HepG2 (cell line): ENCODE data around the gene EGLN2. TPM values are rescaled to one million over a fixed set of nuclear protein-coding genes. Genes with fewer than 3 reads are reported as not detected.

Source experiments
- ATRX ChIP-seq: sonication (generic); formaldehyde crosslinking; IDR thresholded peaks from 2 replicates; pipeline ENCODE4 v1.4.0; 2020; ENCODE audit warnings: missing genetic modification reagents, borderline replicate concordance
- JUND ChIP-seq: sonication (generic); formaldehyde crosslinking; IDR thresholded peaks from 2 replicates; pipeline ENCODE4 v1.8.0; 2022; ENCODE audit warnings: mild to moderate bottlenecking, missing genetic modification reagents
- KDM2A ChIP-seq: sonication (generic); formaldehyde crosslinking; IDR thresholded peaks from 2 replicates; pipeline ENCODE4 v1.4.0; 2020; ENCODE audit warnings: low read depth, missing genetic modification reagents, borderline replicate concordance
- PHB2 ChIP-seq: fragments of 450-650 bp; IDR thresholded peaks from 2 replicates; pipeline ENCODE4 v1.6.1; 2018; ENCODE audit not compliant: partially characterized antibody
- PPARG ChIP-seq: conservative IDR thresholded peaks from 2 replicates; pipeline ENCODE4 v1.6.1; 2016; ENCODE audit warnings: missing biosample characterization, missing genetic modification reagents
- RBFOX2 ChIP-seq: fragments of 200-400 bp; formaldehyde crosslinking; IDR thresholded peaks from 2 replicates; pipeline ENCODE4 v1.6.1; 2017; ENCODE audit warnings: low read depth, mild to moderate bottlenecking, low read length
- TOE1 ChIP-seq: sonication (generic); formaldehyde crosslinking; IDR thresholded peaks from 2 replicates; pipeline ENCODE4 v1.4.0; 2020; ENCODE audit warnings: mild to moderate bottlenecking, missing genetic modification reagents
- YY1 ChIP-seq: IDR thresholded peaks from 2 replicates; pipeline ENCODE4 v1.6.1; 2011; ENCODE audit warnings: low read length, low read depth, moderate library complexity, mild to moderate bottlenecking; ENCODE audit not compliant: insufficient read depth, insufficient replicate concordance
- ZBTB38 ChIP-seq: sonication (generic); formaldehyde crosslinking; IDR thresholded peaks from 2 replicates; pipeline ENCODE4 v1.5.1; 2020; ENCODE audit warnings: mild to moderate bottlenecking, missing genetic modification reagents
- ZNF234 ChIP-seq: sonication (generic); formaldehyde crosslinking; conservative IDR thresholded peaks from 2 replicates; pipeline ENCODE4 v1.5.1; 2020; ENCODE audit warnings: mild to moderate bottlenecking, missing genetic modification reagents
- ZNF331 ChIP-seq: sonication (generic); formaldehyde crosslinking; IDR thresholded peaks from 2 replicates; pipeline ENCODE4 v1.4.0; 2020; ENCODE audit warnings: missing genetic modification reagents
- ZSCAN22 ChIP-seq: sonication (generic); formaldehyde crosslinking; IDR thresholded peaks from 2 replicates; pipeline ENCODE4 v1.4.0; 2020; ENCODE audit warnings: mild to moderate bottlenecking, missing genetic modification reagents
- polyA plus RNA-seq, 8 experiments: library from polyadenylated mRNA; depleted of rRNA in 3 of 8; stranded (reverse) in 7 of 8; unstranded in 1 of 8; fragments of >200 nt; fragmentation: Illumina TruSeq in 4 of 8; extraction: Trizol in 4 of 8; gene quantifications; 2 replicates each; pipeline versions ENCODE4 v1.2.1 to v1.2.3, GENCODE V29; 2011 to 2016; ENCODE audit warnings: low read depth in 4 of 8, missing spikeins in 1 of 8, mixed read lengths in 1 of 8; ENCODE audit not compliant: insufficient read depth in 1 of 8
- total RNA-seq, 5 experiments: library from RNA; depleted of rRNA; stranded (reverse); fragments of >200 nt; fragmentation: Illumina TruSeq; extraction: Trizol; gene quantifications; 2 replicates each; pipeline ENCODE4 v1.2.3, GENCODE V29; 2016; ENCODE audit warnings: low read depth in 1 of 5
- TF ChIP-seq, protein P1 (sequence below): sonication (generic); formaldehyde crosslinking; IDR thresholded peaks from 2 replicates; pipeline ENCODE4 v1.9.0; 2022; ENCODE audit warnings: missing genetic modification reagents, mild to moderate bottlenecking, borderline replicate concordance
- TF ChIP-seq, protein P2 (sequence below): sonication (generic); formaldehyde crosslinking; IDR thresholded peaks from 2 replicates; pipeline ENCODE4 v1.5.0; 2020; ENCODE audit warnings: missing genetic modification reagents, mild to moderate bottlenecking, borderline replicate concordance
- TF ChIP-seq, protein P3 (sequence below): sonication (generic); formaldehyde crosslinking; IDR thresholded peaks from 2 replicates; pipeline ENCODE4 v1.5.0; 2020; ENCODE audit warnings: mild to moderate bottlenecking, missing genetic modification reagents, moderate library complexity
- TF ChIP-seq, protein P4 (sequence below): IDR thresholded peaks from 2 replicates; pipeline ENCODE4 v1.6.1; 2016; ENCODE audit warnings: missing compliant biosample characterization, missing genetic modification reagents, borderline replicate concordance
- TF ChIP-seq, protein P5 (sequence below): sonication (generic); formaldehyde crosslinking; IDR thresholded peaks from 2 replicates; pipeline ENCODE4 v1.4.0; 2020; ENCODE audit warnings: missing genetic modification reagents
- TF ChIP-seq, protein P6 (sequence below): IDR thresholded peaks from 2 replicates; pipeline ENCODE4 v1.6.1; 2012; ENCODE audit warnings: inconsistent platforms
- TF ChIP-seq, protein P7 (sequence below): sonication (generic); formaldehyde crosslinking; IDR thresholded peaks from 2 replicates; pipeline ENCODE4 v1.4.0; 2020; ENCODE audit warnings: missing genetic modification reagents

EGLN2 gene
- total and polyA plus RNA-seq, 2 of the 13 experiments (the other 11 are each of a cell fraction or from before 2014, with no cell fraction given): 16.5 to 40.8 TPM

DNA sequence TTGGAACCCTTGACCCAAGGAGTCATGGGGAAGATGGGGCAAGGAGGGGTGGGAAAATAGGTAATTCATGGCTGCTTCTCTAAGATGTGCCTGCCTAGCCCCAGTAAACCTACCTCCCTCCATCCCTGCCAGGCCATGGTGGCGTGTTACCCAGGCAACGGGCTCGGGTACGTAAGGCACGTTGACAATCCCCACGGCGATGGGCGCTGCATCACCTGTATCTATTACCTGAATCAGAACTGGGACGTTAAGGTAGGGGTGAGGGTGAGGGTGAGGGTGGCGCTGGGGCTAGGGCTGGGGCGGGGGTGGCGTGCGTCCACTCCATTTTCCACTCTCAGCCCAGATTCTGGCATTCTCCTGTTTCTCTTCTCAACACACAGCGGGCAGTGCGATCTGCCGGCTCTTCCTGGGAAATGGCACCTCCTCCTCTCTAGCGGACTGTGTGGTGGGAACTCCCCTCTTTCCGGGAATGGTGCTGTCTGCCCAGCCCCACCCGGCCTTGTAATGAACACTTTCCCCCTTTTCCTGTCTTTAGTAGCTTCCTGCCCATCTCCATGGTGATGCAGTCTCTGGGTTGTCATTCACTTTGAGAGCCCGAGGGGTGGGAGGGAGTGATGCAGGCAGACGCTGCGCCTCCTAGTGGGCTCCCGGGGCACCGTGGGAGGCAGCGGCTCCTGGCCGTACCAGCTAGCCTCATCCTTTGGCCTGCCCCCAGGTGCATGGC lies 7.6 kb downstream of the EGLN2 start (continued):
- TF ChIP-seq, protein P1, sequence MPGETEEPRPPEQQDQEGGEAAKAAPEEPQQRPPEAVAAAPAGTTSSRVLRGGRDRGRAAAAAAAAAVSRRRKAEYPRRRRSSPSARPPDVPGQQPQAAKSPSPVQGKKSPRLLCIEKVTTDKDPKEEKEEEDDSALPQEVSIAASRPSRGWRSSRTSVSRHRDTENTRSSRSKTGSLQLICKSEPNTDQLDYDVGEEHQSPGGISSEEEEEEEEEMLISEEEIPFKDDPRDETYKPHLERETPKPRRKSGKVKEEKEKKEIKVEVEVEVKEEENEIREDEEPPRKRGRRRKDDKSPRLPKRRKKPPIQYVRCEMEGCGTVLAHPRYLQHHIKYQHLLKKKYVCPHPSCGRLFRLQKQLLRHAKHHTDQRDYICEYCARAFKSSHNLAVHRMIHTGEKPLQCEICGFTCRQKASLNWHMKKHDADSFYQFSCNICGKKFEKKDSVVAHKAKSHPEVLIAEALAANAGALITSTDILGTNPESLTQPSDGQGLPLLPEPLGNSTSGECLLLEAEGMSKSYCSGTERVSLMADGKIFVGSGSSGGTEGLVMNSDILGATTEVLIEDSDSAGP (CRISPR knock-in tag): peak; percentile 49; the same call in 1 of the 2 replicates
- peak; percentile 78 for TF ChIP-seq ZBTB38
- TF ChIP-seq PPARG: no peak
- no peak for TF ChIP-seq JUND (CRISPR knock-in tag)
- TF ChIP-seq, protein P2, sequence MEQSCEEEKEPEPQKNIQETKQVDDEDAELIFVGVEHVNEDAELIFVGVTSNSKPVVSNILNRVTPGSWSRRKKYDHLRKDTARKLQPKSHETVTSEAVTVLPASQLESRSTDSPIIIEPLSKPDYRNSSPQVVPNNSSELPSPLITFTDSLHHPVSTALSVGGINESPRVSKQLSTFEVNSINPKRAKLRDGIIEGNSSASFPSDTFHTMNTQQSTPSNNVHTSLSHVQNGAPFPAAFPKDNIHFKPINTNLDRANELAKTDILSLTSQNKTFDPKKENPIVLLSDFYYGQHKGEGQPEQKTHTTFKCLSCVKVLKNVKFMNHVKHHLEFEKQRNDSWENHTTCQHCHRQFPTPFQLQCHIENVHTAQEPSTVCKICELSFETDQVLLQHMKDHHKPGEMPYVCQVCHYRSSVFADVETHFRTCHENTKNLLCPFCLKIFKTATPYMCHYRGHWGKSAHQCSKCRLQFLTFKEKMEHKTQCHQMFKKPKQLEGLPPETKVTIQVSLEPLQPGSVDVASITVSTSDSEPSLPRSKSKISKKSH (CRISPR knock-in tag): no peak
- no peak for TF ChIP-seq ZNF234 (CRISPR knock-in tag)
- no peak for TF ChIP-seq ZSCAN22 (CRISPR knock-in tag)
- TF ChIP-seq, protein P3, sequence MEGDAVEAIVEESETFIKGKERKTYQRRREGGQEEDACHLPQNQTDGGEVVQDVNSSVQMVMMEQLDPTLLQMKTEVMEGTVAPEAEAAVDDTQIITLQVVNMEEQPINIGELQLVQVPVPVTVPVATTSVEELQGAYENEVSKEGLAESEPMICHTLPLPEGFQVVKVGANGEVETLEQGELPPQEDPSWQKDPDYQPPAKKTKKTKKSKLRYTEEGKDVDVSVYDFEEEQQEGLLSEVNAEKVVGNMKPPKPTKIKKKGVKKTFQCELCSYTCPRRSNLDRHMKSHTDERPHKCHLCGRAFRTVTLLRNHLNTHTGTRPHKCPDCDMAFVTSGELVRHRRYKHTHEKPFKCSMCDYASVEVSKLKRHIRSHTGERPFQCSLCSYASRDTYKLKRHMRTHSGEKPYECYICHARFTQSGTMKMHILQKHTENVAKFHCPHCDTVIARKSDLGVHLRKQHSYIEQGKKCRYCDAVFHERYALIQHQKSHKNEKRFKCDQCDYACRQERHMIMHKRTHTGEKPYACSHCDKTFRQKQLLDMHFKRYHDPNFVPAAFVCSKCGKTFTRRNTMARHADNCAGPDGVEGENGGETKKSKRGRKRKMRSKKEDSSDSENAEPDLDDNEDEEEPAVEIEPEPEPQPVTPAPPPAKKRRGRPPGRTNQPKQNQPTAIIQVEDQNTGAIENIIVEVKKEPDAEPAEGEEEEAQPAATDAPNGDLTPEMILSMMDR (CRISPR knock-in tag): peak; percentile 77
- TF ChIP-seq PHB2: no peak
- TF ChIP-seq, protein P4, sequence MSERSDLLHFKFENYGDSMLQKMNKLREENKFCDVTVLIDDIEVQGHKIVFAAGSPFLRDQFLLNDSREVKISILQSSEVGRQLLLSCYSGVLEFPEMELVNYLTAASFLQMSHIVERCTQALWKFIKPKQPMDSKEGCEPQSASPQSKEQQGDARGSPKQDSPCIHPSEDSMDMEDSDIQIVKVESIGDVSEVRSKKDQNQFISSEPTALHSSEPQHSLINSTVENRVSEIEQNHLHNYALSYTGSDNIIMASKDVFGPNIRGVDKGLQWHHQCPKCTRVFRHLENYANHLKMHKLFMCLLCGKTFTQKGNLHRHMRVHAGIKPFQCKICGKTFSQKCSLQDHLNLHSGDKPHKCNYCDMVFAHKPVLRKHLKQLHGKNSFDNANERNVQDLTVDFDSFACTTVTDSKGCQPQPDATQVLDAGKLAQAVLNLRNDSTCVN (CRISPR knock-in tag): no peak
- TF ChIP-seq ZNF331 (CRISPR knock-in tag): 0 out of 2 replicates have a peak, but pooled peaks have one; percentile 23
- TF ChIP-seq RBFOX2: 0 out of 2 replicates have a peak, but pooled peaks have one; percentile 39
- TF ChIP-seq, protein P5, sequence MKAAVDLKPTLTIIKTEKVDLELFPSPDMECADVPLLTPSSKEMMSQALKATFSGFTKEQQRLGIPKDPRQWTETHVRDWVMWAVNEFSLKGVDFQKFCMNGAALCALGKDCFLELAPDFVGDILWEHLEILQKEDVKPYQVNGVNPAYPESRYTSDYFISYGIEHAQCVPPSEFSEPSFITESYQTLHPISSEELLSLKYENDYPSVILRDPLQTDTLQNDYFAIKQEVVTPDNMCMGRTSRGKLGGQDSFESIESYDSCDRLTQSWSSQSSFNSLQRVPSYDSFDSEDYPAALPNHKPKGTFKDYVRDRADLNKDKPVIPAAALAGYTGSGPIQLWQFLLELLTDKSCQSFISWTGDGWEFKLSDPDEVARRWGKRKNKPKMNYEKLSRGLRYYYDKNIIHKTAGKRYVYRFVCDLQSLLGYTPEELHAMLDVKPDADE (CRISPR knock-in tag): no peak
- TF ChIP-seq ATRX: no peak
- peak; percentile 21 for TF ChIP-seq YY1
- peak; percentile 61 for TF ChIP-seq KDM2A
- TF ChIP-seq, protein P6, sequence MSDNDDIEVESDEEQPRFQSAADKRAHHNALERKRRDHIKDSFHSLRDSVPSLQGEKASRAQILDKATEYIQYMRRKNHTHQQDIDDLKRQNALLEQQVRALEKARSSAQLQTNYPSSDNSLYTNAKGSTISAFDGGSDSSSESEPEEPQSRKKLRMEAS: peak; percentile 40; the same call in 1 of the 2 replicates
- TF ChIP-seq TOE1 (CRISPR knock-in tag): no peak
- TF ChIP-seq, protein P7, sequence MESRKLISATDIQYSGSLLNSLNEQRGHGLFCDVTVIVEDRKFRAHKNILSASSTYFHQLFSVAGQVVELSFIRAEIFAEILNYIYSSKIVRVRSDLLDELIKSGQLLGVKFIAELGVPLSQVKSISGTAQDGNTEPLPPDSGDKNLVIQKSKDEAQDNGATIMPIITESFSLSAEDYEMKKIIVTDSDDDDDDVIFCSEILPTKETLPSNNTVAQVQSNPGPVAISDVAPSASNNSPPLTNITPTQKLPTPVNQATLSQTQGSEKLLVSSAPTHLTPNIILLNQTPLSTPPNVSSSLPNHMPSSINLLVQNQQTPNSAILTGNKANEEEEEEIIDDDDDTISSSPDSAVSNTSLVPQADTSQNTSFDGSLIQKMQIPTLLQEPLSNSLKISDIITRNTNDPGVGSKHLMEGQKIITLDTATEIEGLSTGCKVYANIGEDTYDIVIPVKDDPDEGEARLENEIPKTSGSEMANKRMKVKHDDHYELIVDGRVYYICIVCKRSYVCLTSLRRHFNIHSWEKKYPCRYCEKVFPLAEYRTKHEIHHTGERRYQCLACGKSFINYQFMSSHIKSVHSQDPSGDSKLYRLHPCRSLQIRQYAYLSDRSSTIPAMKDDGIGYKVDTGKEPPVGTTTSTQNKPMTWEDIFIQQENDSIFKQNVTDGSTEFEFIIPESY (CRISPR knock-in tag): peak; percentile 99
